OCI-LY1 (cell line): Measurements from ENCODE around the gene PXYLP1.
A peak's percentile ranks its signal among the peaks of the same experiment; 100 is the strongest.

Experiments used
- H2AFZ ChIP-seq: fragments of 200-600 bp; sonication (generic), shearing (Covaris generic); 2 replicates; pipeline ENCODE4 v1.6.0; 2014; ENCODE audit warnings: antibody characterized with exemption, mild to moderate bottlenecking, low read length
- H3F3A ChIP-seq: fragments of 200-600 bp; sonication (generic), shearing (Covaris generic); 2 replicates; pipeline ENCODE4 v1.6.0; 2014; ENCODE audit warnings: mild to moderate bottlenecking, antibody characterized with exemption, low read length, moderate library complexity; ENCODE audit not compliant: insufficient read depth
- H3K27ac ChIP-seq: fragments of 200-600 bp; sonication (generic); 2 replicates; pipeline ENCODE4 v1.5.1; 2014; ENCODE audit warnings: low read length, mixed run types, mild to moderate bottlenecking, low read depth; ENCODE audit not compliant: poor library complexity, severe bottlenecking
- H3K27me3 ChIP-seq: fragments of 200-600 bp; sonication (generic); 2 replicates; pipeline ENCODE4 v1.6.0; 2014; ENCODE audit warnings: antibody characterized with exemption, mild to moderate bottlenecking, low read length, moderate library complexity; ENCODE audit not compliant: insufficient read depth
- H3K36me3 ChIP-seq: fragments of 200-600 bp; sonication (generic); 2 replicates; pipeline ENCODE4 v1.6.1; 2014; ENCODE audit warnings: mild to moderate bottlenecking, antibody characterized with exemption, low read length, moderate library complexity, mixed read lengths; ENCODE audit not compliant: insufficient read depth
- H3K4me1 ChIP-seq: fragments of 200-600 bp; sonication (generic); 2 replicates; pipeline ENCODE4 v1.5.1; 2014; ENCODE audit warnings: mild to moderate bottlenecking, low read length, moderate library complexity; ENCODE audit not compliant: insufficient read depth, severe bottlenecking
- H3K4me2 ChIP-seq: fragments of 200-600 bp; sonication (generic), shearing (Covaris generic); 2 replicates; pipeline ENCODE4 v1.6.1; 2014; ENCODE audit warnings: low read length
- H3K4me3 ChIP-seq: fragments of 200-600 bp; sonication (generic); 2 replicates; pipeline ENCODE4 v1.5.1; 2014; ENCODE audit warnings: low read length, low read depth, mild to moderate bottlenecking, mixed read lengths; ENCODE audit not compliant: poor library complexity, severe bottlenecking
- H3K79me2 ChIP-seq: fragments of 200-600 bp; shearing (Covaris generic); 2 replicates; pipeline ENCODE4 v1.6.1; 2016; ENCODE audit warnings: mixed run types, low read length, mixed read lengths; ENCODE audit not compliant: insufficient read depth
- H3K9ac ChIP-seq: fragments of 200-600 bp; sonication (generic), shearing (Covaris generic); 2 replicates; pipeline ENCODE4 v1.6.1; 2014; ENCODE audit warnings: mild to moderate bottlenecking, low read length, mixed read lengths
- H3K9me2 ChIP-seq: fragments of 200-600 bp; sonication (generic), shearing (Covaris generic); 2 replicates; pipeline ENCODE4 v1.6.1; 2014; ENCODE audit warnings: low read depth, mild to moderate bottlenecking, low read length, mixed read lengths
- H3K9me3 ChIP-seq: fragments of 200-600 bp; shearing (Covaris generic); 2 replicates; pipeline ENCODE4 v1.6.1; 2014; ENCODE audit warnings: low read length, mixed read lengths
- H4K20me1 ChIP-seq: fragments of 200-600 bp; sonication (generic), shearing (Covaris generic); 2 replicates; pipeline ENCODE4 v1.6.0; 2016; ENCODE audit warnings: mild to moderate bottlenecking, low read length; ENCODE audit not compliant: insufficient read depth
- CTCF ChIP-seq: fragments of 200-600 bp; sonication (generic), shearing (Covaris generic); IDR thresholded peaks from 2 replicates; pipeline ENCODE4 v1.5.1; 2017; ENCODE audit warnings: mild to moderate bottlenecking, antibody characterized with exemption, low read length, moderate library complexity, mixed read lengths
- EZH2 ChIP-seq: fragments of 200-600 bp; sonication (generic), shearing (Covaris generic); IDR thresholded peaks from 2 replicates; pipeline ENCODE4 v1.8.0; 2017; ENCODE audit warnings: borderline replicate concordance, mixed run types, mild to moderate bottlenecking, antibody characterized with exemption, low read length, moderate library complexity, mixed read lengths

PXYLP1 gene

GRCh38 chr3:141253811-141254210 is 22.2 kb downstream of the PXYLP1 start:
- H3K27me3 ChIP-seq = peaks cover 10% of the 10 kb centered on the region; the same call in 1 of the 2 replicates
- no peaks in the 10 kb centered on the region for H3K9me3 ChIP-seq
- no peaks in the 10 kb centered on the region for H4K20me1 ChIP-seq
- H3K4me1 ChIP-seq = no peaks in the 10 kb centered on the region
- H3K4me2 ChIP-seq = no peak overlapping the region
- H3K9me2 ChIP-seq = no peaks in the 10 kb centered on the region
- H3K79me2 ChIP-seq = no peaks in the 10 kb centered on the region
- H3F3A ChIP-seq = no peaks in the 10 kb centered on the region
- no peaks in the 10 kb centered on the region for H3K36me3 ChIP-seq
- no peak overlapping the region for H3K9ac ChIP-seq
- no peak overlapping the region for H3K4me3 ChIP-seq
- no peak overlapping the region for H2AFZ ChIP-seq
- TF ChIP-seq EZH2 (no peak), CTCF (no peak)
- H3K27ac ChIP-seq = no peak overlapping the region

GRCh38 chr3:141255137-141255845 is 23.7 kb downstream of the PXYLP1 start:
- Histone ChIP-seq H3K4me3 (no peak overlapping the region), H3F3A (no peaks in the 10 kb centered on the region), H2AFZ (no peak overlapping the region), H3K27me3 (peaks cover 10% of the 10 kb centered on the region; the same call in 1 of the 2 replicates), H3K27ac (no peak overlapping the region), H3K9me3 (no peaks in the 10 kb centered on the region), H3K4me2 (no peak overlapping the region), H3K36me3 (no peaks in the 10 kb centered on the region), H3K4me1 (no peaks in the 10 kb centered on the region), H3K9me2 (no peaks in the 10 kb centered on the region), H4K20me1 (no peaks in the 10 kb centered on the region), H3K79me2 (no peaks in the 10 kb centered on the region), H3K9ac (no peak overlapping the region)
- TF ChIP-seq EZH2 (no peak), CTCF (no peak)

- no peaks in the 10 kb centered on the region for H4K20me1 ChIP-seq
- H3K9ac ChIP-seq = no peak overlapping the region
- H2AFZ ChIP-seq = no peak overlapping the region
- H3K4me3 ChIP-seq = no peak overlapping the region
- H3K36me3 ChIP-seq = no peaks in the 10 kb centered on the region
- TF ChIP-seq CTCF (peak; percentile 37; the same call in 1 of the 2 replicates), EZH2 (no peak)
- H3K79me2 ChIP-seq = no peaks in the 10 kb centered on the region
- no peaks in the 10 kb centered on the region for H3F3A ChIP-seq
- no peaks in the 10 kb centered on the region for H3K9me2 ChIP-seq
- no peak overlapping the region for H3K27ac ChIP-seq
- H3K9me3 ChIP-seq = no peaks in the 10 kb centered on the region
- H3K4me2 ChIP-seq = no peak overlapping the region
- no peaks in the 10 kb centered on the region for H3K4me1 ChIP-seq
- peaks cover 6% of the 10 kb centered on the region; the same call in 1 of the 2 replicates for H3K27me3 ChIP-seq
These were observed 24.2 kb downstream of the PXYLP1 start for GRCh38 chr3:141255846-141256261.
